ENCODE data around the gene MFSD11.
A peak's percentile ranks its signal among the peaks of the same experiment; 100 is the strongest.

DNA sequence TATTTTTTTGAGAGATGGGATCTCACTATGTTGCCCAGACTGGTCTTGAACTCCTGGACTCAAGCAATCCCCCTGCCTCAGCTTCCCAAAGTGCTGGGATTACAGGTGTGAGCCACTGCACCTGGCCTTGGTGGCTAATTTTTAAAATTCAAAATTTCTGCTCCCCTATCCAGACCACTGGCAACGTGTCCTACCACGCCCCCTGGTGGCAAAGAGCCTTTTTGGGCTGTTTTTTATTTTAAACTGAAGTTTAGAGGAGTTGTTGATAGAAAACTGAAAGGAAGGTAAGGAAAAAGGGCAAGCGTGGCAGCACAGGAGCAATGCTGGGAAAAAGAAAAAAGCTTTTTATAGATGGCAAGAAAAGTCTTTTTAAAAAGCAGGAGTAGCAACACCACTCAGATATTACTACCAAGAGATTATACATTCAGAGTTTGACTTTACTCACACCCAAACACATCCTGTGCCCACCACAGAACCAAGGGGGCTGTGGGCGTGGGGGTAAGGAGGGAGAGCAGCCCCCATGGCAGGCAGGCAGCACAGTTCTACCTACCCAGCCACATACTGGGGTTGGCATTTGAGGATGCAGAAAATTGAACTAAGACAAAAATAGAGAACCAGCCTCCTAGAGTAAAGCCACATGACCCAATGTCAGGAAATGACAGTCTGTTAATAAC lies 23.0 kb upstream of the MFSD11 start:
- TF ChIP-seq, protein P1, sequence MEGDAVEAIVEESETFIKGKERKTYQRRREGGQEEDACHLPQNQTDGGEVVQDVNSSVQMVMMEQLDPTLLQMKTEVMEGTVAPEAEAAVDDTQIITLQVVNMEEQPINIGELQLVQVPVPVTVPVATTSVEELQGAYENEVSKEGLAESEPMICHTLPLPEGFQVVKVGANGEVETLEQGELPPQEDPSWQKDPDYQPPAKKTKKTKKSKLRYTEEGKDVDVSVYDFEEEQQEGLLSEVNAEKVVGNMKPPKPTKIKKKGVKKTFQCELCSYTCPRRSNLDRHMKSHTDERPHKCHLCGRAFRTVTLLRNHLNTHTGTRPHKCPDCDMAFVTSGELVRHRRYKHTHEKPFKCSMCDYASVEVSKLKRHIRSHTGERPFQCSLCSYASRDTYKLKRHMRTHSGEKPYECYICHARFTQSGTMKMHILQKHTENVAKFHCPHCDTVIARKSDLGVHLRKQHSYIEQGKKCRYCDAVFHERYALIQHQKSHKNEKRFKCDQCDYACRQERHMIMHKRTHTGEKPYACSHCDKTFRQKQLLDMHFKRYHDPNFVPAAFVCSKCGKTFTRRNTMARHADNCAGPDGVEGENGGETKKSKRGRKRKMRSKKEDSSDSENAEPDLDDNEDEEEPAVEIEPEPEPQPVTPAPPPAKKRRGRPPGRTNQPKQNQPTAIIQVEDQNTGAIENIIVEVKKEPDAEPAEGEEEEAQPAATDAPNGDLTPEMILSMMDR (conservative IDR thresholded peaks at IDR 0.05) = peak; percentile 94
- TF ChIP-seq ZFX (IDR thresholded peaks at IDR 0.05) = no peak
